Uterus (tissue), 2 donors: ENCODE measurements around the gene CCDC40.

Experiments
- POLR2A ChIP-seq, 2 donors: fragments of 450-650 bp; IDR thresholded peaks; one replicate each; pipeline ENCODE4 v1.6.1; 2016; ENCODE audit warnings: antibody characterized with exemption in 2 of 2, mild to moderate bottlenecking in 1 of 2, moderate library complexity in 1 of 2
- TF ChIP-seq, protein P1 (sequence below), 4 experiments: fragments of 200-600 bp in 2 of 4; fragments of 450-650 bp in 2 of 4; sonication (generic) in 2 of 4; IDR thresholded peaks; one replicate each; pipeline ENCODE4 v1.5.1; 2016 to 2019; ENCODE audit warnings: antibody characterized with exemption in 4 of 4, mild to moderate bottlenecking in 2 of 4, moderate library complexity in 1 of 4

DNA sequence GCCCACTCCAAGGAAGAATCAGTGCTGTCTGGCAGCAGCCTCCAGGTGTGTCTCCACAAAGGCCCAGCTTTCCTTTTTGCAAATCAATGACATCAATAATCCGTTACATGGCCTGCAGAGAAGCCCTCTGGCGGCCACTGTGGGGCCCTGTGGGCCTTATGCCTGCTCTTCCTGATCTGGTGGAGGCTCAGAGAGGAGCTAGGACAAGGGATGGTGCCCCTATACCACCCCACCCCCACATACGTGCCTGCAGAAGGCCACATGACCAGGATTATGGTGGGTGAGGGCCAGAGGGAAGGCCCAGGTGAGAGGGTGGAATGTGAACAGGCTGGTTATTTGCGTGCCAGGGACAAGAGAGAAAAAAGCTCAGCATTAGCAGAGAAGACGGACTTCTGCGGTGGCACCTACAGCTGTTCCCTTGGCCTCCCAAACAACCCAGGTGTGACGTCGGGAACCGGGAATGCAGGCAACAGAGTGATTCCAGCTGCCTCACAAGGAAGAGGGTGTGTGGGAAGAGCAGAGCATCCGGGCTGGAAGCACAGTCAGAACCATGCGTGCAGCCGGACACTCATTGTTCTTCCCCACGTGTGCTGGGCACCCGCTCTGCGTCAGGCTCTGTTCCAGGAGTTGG, 88.0 kb downstream of the CCDC40 start:
- TF ChIP-seq POLR2A (IDR thresholded peaks at IDR 0.05), result no peak
- TF ChIP-seq, protein P1, sequence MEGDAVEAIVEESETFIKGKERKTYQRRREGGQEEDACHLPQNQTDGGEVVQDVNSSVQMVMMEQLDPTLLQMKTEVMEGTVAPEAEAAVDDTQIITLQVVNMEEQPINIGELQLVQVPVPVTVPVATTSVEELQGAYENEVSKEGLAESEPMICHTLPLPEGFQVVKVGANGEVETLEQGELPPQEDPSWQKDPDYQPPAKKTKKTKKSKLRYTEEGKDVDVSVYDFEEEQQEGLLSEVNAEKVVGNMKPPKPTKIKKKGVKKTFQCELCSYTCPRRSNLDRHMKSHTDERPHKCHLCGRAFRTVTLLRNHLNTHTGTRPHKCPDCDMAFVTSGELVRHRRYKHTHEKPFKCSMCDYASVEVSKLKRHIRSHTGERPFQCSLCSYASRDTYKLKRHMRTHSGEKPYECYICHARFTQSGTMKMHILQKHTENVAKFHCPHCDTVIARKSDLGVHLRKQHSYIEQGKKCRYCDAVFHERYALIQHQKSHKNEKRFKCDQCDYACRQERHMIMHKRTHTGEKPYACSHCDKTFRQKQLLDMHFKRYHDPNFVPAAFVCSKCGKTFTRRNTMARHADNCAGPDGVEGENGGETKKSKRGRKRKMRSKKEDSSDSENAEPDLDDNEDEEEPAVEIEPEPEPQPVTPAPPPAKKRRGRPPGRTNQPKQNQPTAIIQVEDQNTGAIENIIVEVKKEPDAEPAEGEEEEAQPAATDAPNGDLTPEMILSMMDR (IDR thresholded peaks at IDR 0.05), result no peak
